Neural cell (in vitro differentiated cells): ENCODE measurements around the gene ATP2B1.

Experiments used
- EZH2 ChIP-seq: fragments of 200-600, 300-800 bp; shearing (Covaris generic), sonication (generic); IDR thresholded peaks from 2 replicates; pipeline ENCODE4 v1.6.1; 2014; ENCODE audit warnings: antibody characterized with exemption, low read length, borderline replicate concordance, mild to moderate bottlenecking; ENCODE audit not compliant: insufficient read depth, poor library complexity, severe bottlenecking
- POLR2AphosphoS5 ChIP-seq: IDR thresholded peaks from 2 replicates; pipeline ENCODE4 v1.6.1; 2012
- RAD21 ChIP-seq: fragments of 450-650 bp; conservative IDR thresholded peaks from 2 replicates; pipeline ENCODE4 v1.6.1; 2014; ENCODE audit warnings: antibody characterized with exemption, mild to moderate bottlenecking, moderate library complexity
- SMC3 ChIP-seq: fragments of 450-650 bp; conservative IDR thresholded peaks from 2 replicates; pipeline ENCODE4 v1.6.1; 2014; ENCODE audit warnings: antibody characterized with exemption, mild to moderate bottlenecking, moderate library complexity; ENCODE audit not compliant: poor library complexity
- TAF1 ChIP-seq: IDR thresholded peaks from 2 replicates; pipeline ENCODE4 v1.6.1; 2012; ENCODE audit warnings: low read depth
- TF ChIP-seq, protein P1 (sequence below): fragments of 450-650 bp; IDR thresholded peaks from 2 replicates; pipeline ENCODE4 v1.5.1; 2014; ENCODE audit warnings: antibody characterized with exemption, mild to moderate bottlenecking, moderate library complexity; ENCODE audit not compliant: poor library complexity, severe bottlenecking

DNA sequence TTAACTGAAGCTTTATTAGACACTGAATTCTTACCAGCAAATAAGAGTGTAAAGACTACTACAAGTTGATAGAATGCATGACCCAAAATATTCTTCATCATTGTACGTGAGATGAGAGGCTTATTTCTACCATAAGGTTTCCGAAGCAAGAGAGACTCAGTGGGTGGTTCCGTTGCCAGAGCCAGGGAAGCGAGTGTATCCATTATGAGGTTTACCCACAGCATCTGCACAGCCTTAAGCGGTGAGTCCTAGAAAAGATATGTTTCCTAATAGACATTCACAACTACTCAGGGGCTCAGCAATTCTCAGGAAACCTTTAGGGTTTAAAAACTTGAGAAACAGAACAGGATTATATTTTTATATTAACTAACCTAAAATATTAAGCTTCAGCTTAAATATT is 105.0 kb downstream of the ATP2B1 start:
- TF ChIP-seq, protein P1, sequence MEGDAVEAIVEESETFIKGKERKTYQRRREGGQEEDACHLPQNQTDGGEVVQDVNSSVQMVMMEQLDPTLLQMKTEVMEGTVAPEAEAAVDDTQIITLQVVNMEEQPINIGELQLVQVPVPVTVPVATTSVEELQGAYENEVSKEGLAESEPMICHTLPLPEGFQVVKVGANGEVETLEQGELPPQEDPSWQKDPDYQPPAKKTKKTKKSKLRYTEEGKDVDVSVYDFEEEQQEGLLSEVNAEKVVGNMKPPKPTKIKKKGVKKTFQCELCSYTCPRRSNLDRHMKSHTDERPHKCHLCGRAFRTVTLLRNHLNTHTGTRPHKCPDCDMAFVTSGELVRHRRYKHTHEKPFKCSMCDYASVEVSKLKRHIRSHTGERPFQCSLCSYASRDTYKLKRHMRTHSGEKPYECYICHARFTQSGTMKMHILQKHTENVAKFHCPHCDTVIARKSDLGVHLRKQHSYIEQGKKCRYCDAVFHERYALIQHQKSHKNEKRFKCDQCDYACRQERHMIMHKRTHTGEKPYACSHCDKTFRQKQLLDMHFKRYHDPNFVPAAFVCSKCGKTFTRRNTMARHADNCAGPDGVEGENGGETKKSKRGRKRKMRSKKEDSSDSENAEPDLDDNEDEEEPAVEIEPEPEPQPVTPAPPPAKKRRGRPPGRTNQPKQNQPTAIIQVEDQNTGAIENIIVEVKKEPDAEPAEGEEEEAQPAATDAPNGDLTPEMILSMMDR: no peak
- TF ChIP-seq POLR2AphosphoS5 (no peak), TAF1 (no peak), RAD21 (no peak), EZH2 (no peak), SMC3 (no peak)
